K562 (cell line): Measurements from ENCODE around the gene WDR17. TPM values are rescaled to one million over a fixed set of nuclear protein-coding genes. Genes with fewer than 3 reads are reported as not detected.

Source experiments
- ARHGAP35 ChIP-seq: fragments of 450-650 bp; IDR thresholded peaks from 2 replicates; pipeline ENCODE4 v1.6.1; 2018; ENCODE audit not compliant: partially characterized antibody
- BCOR ChIP-seq: fragments of 450-650 bp; IDR thresholded peaks from 2 replicates; pipeline ENCODE4 v1.6.1; 2016
- BRD4 ChIP-seq: fragments of 200-600 bp; sonication (generic); IDR thresholded peaks from 2 replicates; pipeline ENCODE4 v1.6.1; 2017; ENCODE audit warnings: inconsistent platforms
- CEBPB ChIP-seq: fragments of 450-650 bp; IDR thresholded peaks from 2 replicates; pipeline ENCODE4 v1.6.1; 2016; ENCODE audit warnings: missing genetic modification characterization, missing compliant biosample characterization
- EP300 ChIP-seq: IDR thresholded peaks from 2 replicates; pipeline ENCODE4 v1.6.1; 2012; ENCODE audit warnings: low read length, improper control_type of control experiment
- FOXA3 ChIP-seq, 2 experiments: fragments of 450-650 bp in 1 of 2; sonication (generic) in 1 of 2; formaldehyde crosslinking; IDR thresholded peaks in 1 of 2; conservative IDR thresholded peaks in 1 of 2; 2 replicates each; pipeline versions ENCODE4 v1.4.0 to v1.8.0; 2020 to 2022; ENCODE audit warnings: mild to moderate bottlenecking in 2 of 2, missing genetic modification reagents in 1 of 2
- GTF2E2 ChIP-seq: fragments of 200-800 bp; sonication (Bioruptor generic); IDR thresholded peaks from 2 replicates; pipeline ENCODE4 v1.6.1; 2016; ENCODE audit warnings: missing genetic modification characterization, missing compliant biosample characterization
- HDAC6 ChIP-seq: IDR thresholded peaks from 2 replicates; pipeline ENCODE4 v1.6.1; 2012; ENCODE audit warnings: low read depth, mild to moderate bottlenecking, control low read depth, inconsistent platforms, low read length, moderate library complexity
- HSF4 ChIP-seq: fragments of 250-450 bp; sonication (Bioruptor Pico); IDR thresholded peaks from 2 replicates; pipeline ENCODE4 v2.1.2; 2022; ENCODE audit warnings: mild to moderate bottlenecking, moderate library complexity, borderline replicate concordance
- ILF3 ChIP-seq: fragments of 450-650 bp; IDR thresholded peaks from 2 replicates; pipeline ENCODE4 v1.6.1; 2018; ENCODE audit warnings: antibody characterized with exemption, mild to moderate bottlenecking, moderate library complexity, borderline replicate concordance
- ILK ChIP-seq: fragments of 450-650 bp; IDR thresholded peaks from 2 replicates; pipeline ENCODE4 v1.6.1; 2016; ENCODE audit warnings: missing genetic modification characterization, low read depth, mild to moderate bottlenecking, missing compliant biosample characterization, moderate library complexity, borderline replicate concordance
- KLF10 ChIP-seq: fragments of 250-450 bp; sonication (Bioruptor Pico); IDR thresholded peaks from 2 replicates; pipeline ENCODE4 v1.6.1; 2021; ENCODE audit warnings: matching md5 sums
- POLR2A ChIP-seq: fragments of 450-650 bp; conservative IDR thresholded peaks from 2 replicates; pipeline ENCODE4 v1.6.1; 2016
- POLR2AphosphoS5 ChIP-seq: IDR thresholded peaks from 2 replicates; pipeline ENCODE4 v1.6.1; 2011; ENCODE audit warnings: mild to moderate bottlenecking, low read depth, low read length, moderate library complexity; ENCODE audit not compliant: control insufficient read depth, insufficient read depth
- RBM22 ChIP-seq: fragments of 200-400 bp; formaldehyde crosslinking; IDR thresholded peaks from 2 replicates; pipeline ENCODE4 v1.6.1; 2018; ENCODE audit warnings: low read length, low read depth; ENCODE audit not compliant: poor library complexity, severe bottlenecking
- RFX1 ChIP-seq: fragments of 450-650 bp; IDR thresholded peaks from 2 replicates; pipeline ENCODE4 v1.6.1; 2016; ENCODE audit warnings: mild to moderate bottlenecking, moderate library complexity
- SMARCA5 ChIP-seq: fragments of 450-650 bp; IDR thresholded peaks from 2 replicates; pipeline ENCODE4 v1.6.1; 2016
- TAF7 ChIP-seq: fragments of 450-650 bp; IDR thresholded peaks from 2 replicates; pipeline ENCODE4 v1.6.1; 2016; ENCODE audit warnings: missing genetic modification characterization, missing compliant biosample characterization
- ZFP36 ChIP-seq: fragments of 150-350 bp; IDR thresholded peaks from 2 replicates; pipeline ENCODE4 v1.6.1; 2018; ENCODE audit warnings: low read length, low read depth; ENCODE audit not compliant: partially characterized antibody
- ZNF232 ChIP-seq: sonication (generic); formaldehyde crosslinking; IDR thresholded peaks from 2 replicates; pipeline ENCODE4 v1.8.0; 2022; ENCODE audit warnings: mild to moderate bottlenecking, missing genetic modification reagents
- ZNF408 ChIP-seq: fragments of 250-450 bp; sonication (Bioruptor Pico); IDR thresholded peaks from 2 replicates; pipeline ENCODE4 v1.4.0; 2020; ENCODE audit warnings: low read depth, mild to moderate bottlenecking, moderate library complexity
- polyA plus RNA-seq, 8 experiments: library from polyadenylated mRNA; depleted of rRNA in 4 of 8; stranded (reverse) in 5 of 8; unstranded in 3 of 8; fragments of >200 nt; fragmentation: Nextera tagmentation in 2 of 8; fragmentation: Illumina TruSeq in 1 of 8; extraction: Ambion mirVana in 2 of 8; extraction: Trizol in 1 of 8; gene quantifications; 2 replicates each; pipeline versions ENCODE4 v1.2.1 to v1.2.3, GENCODE V29; 2011 to 2014; ENCODE audit warnings: inconsistent platforms in 1 of 8, missing spikeins in 1 of 8
- total RNA-seq, 7 experiments: library from RNA; depleted of rRNA in 6 of 7; stranded (reverse); fragments of >200 nt in 6 of 7; fragmentation: Illumina TruSeq in 2 of 7; extraction: Trizol in 2 of 7; gene quantifications; 2 replicates each; pipeline versions ENCODE4 v1.2.1 to v1.2.3, GENCODE V29; 2011 to 2021; ENCODE audit warnings: low replicate concordance in 1 of 7
- TF ChIP-seq, protein P1 (sequence below), 2 experiments: fragments of 450-650 bp; IDR thresholded peaks; 2 replicates each; pipeline ENCODE4 v1.6.1; 2016
- TF ChIP-seq, protein P2 (sequence below): fragments of 250-450 bp; sonication (Bioruptor Pico); IDR thresholded peaks from 2 replicates; pipeline ENCODE4 v1.8.0; 2022; ENCODE audit warnings: inconsistent platforms, mild to moderate bottlenecking, moderate library complexity, borderline replicate concordance
- TF ChIP-seq, protein P3 (sequence below): fragments of 450-650 bp; IDR thresholded peaks from 2 replicates; pipeline ENCODE4 v1.6.1; 2014; ENCODE audit warnings: low read depth, mild to moderate bottlenecking, moderate library complexity, borderline replicate concordance

WDR17 gene
- total and polyA plus RNA-seq, 9 of the 15 experiments (the other 6 are each of a cell fraction or from before 2014, with no cell fraction given) = 0.04 to 0.07 TPM; not detected in 7

DNA sequence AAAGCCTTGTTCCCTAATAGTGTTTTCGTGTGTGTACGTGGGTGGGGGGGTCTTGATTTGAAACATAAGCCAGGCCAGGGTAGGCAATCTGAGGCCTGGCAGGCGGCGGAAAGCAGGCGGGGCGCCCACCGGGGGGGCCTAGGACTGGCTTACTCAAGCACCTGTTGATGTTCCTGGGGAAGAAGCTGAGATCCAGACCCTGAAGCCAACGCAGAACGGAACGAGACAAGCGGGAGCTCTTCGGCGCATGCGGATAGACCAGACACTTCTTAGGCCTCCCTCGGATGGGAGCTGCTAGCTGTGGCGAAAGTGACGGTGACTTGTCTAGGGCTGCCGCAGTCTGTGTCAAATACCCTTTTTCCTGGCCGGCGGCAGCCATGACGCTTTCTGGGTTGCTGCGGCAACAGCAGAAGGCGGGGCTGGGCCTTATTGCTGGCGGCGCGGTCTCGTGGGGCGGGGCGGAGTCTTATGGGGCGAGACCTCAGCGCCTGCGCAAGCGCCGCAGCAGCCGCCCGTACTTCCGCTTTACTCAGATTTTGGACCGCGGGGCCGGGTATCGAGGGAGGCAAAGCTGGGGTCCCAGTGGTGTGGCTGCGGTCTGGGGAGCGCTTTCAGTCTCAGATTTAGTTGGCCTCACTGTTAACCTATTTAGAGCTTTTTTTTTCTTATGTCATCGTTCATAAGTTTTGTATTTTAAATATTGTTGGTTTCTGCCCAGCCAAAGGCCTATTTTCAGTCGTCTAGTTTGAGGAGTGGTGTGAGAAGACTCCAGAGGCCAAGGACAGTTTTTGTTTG is 129.7 kb downstream of the WDR17 start, which contains the start of gene SPATA4 (continued):
- no peak for TF ChIP-seq ILK
- TF ChIP-seq FOXA3 (CRISPR knock-in tag; conservative IDR thresholded peaks at IDR 0.05 in 1 of 2, IDR thresholded peaks at IDR 0.05 in 1 of 2) = no peak
- TF ChIP-seq SMARCA5 = no peak
- no peak for TF ChIP-seq CEBPB (tag)
- no peak for TF ChIP-seq BCOR
- no peak for TF ChIP-seq ZFP36
- TF ChIP-seq ILF3 = no peak
- TF ChIP-seq EP300 = no peak
- TF ChIP-seq, protein P1, sequence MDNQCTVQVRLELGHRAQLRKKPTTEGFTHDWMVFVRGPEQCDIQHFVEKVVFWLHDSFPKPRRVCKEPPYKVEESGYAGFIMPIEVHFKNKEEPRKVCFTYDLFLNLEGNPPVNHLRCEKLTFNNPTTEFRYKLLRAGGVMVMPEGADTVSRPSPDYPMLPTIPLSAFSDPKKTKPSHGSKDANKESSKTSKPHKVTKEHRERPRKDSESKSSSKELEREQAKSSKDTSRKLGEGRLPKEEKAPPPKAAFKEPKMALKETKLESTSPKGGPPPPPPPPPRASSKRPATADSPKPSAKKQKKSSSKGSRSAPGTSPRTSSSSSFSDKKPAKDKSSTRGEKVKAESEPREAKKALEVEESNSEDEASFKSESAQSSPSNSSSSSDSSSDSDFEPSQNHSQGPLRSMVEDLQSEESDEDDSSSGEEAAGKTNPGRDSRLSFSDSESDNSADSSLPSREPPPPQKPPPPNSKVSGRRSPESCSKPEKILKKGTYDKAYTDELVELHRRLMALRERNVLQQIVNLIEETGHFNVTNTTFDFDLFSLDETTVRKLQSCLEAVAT (IDR thresholded peaks at IDR 0.05) = no peak
- no peak for TF ChIP-seq ARHGAP35
- no peak for TF ChIP-seq GTF2E2 (tag)
- no peak for TF ChIP-seq ZNF408 (CRISPR knock-in tag)
- TF ChIP-seq, protein P2, sequence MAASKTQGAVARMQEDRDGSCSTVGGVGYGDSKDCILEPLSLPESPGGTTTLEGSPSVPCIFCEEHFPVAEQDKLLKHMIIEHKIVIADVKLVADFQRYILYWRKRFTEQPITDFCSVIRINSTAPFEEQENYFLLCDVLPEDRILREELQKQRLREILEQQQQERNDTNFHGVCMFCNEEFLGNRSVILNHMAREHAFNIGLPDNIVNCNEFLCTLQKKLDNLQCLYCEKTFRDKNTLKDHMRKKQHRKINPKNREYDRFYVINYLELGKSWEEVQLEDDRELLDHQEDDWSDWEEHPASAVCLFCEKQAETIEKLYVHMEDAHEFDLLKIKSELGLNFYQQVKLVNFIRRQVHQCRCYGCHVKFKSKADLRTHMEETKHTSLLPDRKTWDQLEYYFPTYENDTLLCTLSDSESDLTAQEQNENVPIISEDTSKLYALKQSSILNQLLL = no peak
- peak; percentile 69 for TF ChIP-seq POLR2A
- TF ChIP-seq ZNF232 (CRISPR knock-in tag) = no peak
- peak; percentile 59; the same call in 1 of the 2 replicates for TF ChIP-seq TAF7
- no peak for TF ChIP-seq POLR2AphosphoS5
- peak; percentile 87 for TF ChIP-seq RBM22
- TF ChIP-seq HSF4 = no peak
- no peak for TF ChIP-seq KLF10
- no peak for TF ChIP-seq BRD4
- TF ChIP-seq RFX1 = peak; percentile 97
- TF ChIP-seq HDAC6 = no peak
- TF ChIP-seq, protein P3, sequence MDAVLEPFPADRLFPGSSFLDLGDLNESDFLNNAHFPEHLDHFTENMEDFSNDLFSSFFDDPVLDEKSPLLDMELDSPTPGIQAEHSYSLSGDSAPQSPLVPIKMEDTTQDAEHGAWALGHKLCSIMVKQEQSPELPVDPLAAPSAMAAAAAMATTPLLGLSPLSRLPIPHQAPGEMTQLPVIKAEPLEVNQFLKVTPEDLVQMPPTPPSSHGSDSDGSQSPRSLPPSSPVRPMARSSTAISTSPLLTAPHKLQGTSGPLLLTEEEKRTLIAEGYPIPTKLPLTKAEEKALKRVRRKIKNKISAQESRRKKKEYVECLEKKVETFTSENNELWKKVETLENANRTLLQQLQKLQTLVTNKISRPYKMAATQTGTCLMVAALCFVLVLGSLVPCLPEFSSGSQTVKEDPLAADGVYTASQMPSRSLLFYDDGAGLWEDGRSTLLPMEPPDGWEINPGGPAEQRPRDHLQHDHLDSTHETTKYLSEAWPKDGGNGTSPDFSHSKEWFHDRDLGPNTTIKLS = 0 out of 2 replicates have a peak, but pooled peaks have one; percentile 11
